Neuron (in vitro differentiated cells): ENCODE measurements around the gene OR14I1.
"Not testable (repeated sequence)": the region's sequence is repeated elsewhere in the genome, so short reads cannot be mapped to it uniquely, and the experiment has no call there.

Experiments
- H2AFZ ChIP-seq: one replicate; pipeline ENCODE4 v1.6.1; 2013; ENCODE audit warnings: low read depth, mild to moderate bottlenecking, inconsistent platforms, low read length, moderate library complexity
- H3K27me3 ChIP-seq: one replicate; pipeline ENCODE4 v1.6.1; 2013; ENCODE audit warnings: low read length; ENCODE audit not compliant: insufficient read depth
- H3K36me3 ChIP-seq: one replicate; pipeline ENCODE4 v1.6.1; 2013; ENCODE audit warnings: low read length; ENCODE audit not compliant: insufficient read depth
- H3K4me1 ChIP-seq: one replicate; pipeline ENCODE4 v1.6.1; 2013; ENCODE audit warnings: low read length; ENCODE audit not compliant: insufficient read depth
- H3K4me3 ChIP-seq: 2 replicates; pipeline ENCODE4 v1.5.1; 2013; ENCODE audit warnings: mild to moderate bottlenecking, low read length, moderate library complexity
- H3K9me3 ChIP-seq: one replicate; pipeline ENCODE4 v1.6.1; 2013; ENCODE audit warnings: low read length

The OR14I1 gene

GRCh38 chr1:248704606-248705005 is 2.0 kb upstream of the OR14I1 start:
- Histone ChIP-seq H3K27me3 (no peaks in the 10 kb centered on the region), H3K9me3 (no peaks in the 10 kb centered on the region), H3K4me3 (no peak overlapping the region), H2AFZ (no peak overlapping the region), H3K36me3 (no peaks in the 10 kb centered on the region), H3K4me1 (no peaks in the 10 kb centered on the region)

GRCh38 chr1:248703674-248704073 is 1.1 kb upstream of the OR14I1 start:
- no peak overlapping the region for H3K4me3 ChIP-seq
- no peaks in the 10 kb centered on the region for H3K4me1 ChIP-seq
- no peaks in the 10 kb centered on the region for H3K36me3 ChIP-seq
- H2AFZ ChIP-seq: no peak overlapping the region
- no peaks in the 10 kb centered on the region for H3K27me3 ChIP-seq
- no peaks in the 10 kb centered on the region for H3K9me3 ChIP-seq

- no peaks in the 10 kb centered on the region for H3K27me3 ChIP-seq
- no peaks in the 10 kb centered on the region for H3K4me1 ChIP-seq
- no peak overlapping the region for H3K4me3 ChIP-seq
- H3K9me3 ChIP-seq: no peaks in the 10 kb centered on the region
- H3K36me3 ChIP-seq: no peaks in the 10 kb centered on the region
- no peak overlapping the region for H2AFZ ChIP-seq
These were observed 3.5 kb downstream of the OR14I1 start for GRCh38 chr1:248699099-248699498.

- Histone ChIP-seq H3K9me3 (no peaks in the 10 kb centered on the region), H3K4me1 (no peaks in the 10 kb centered on the region), H3K4me3 (no peak overlapping the region), H2AFZ (no peak overlapping the region), H3K36me3 (no peaks in the 10 kb centered on the region), H3K27me3 (no peaks in the 10 kb centered on the region)
These were observed 4.7 kb downstream of the OR14I1 start for GRCh38 chr1:248697907-248698306.

- Histone ChIP-seq H3K9me3 (peaks cover 3% of the 10 kb centered on the region), H2AFZ (no peak overlapping the region), H3K4me3 (no peak overlapping the region), H3K36me3 (no peaks in the 10 kb centered on the region), H3K4me1 (no peaks in the 10 kb centered on the region), H3K27me3 (no peaks in the 10 kb centered on the region)
These were observed 5.8 kb downstream of the OR14I1 start for GRCh38 chr1:248696774-248697173.

GRCh38 chr1:248696261-248696660 is 6.3 kb downstream of the OR14I1 start:
- Histone ChIP-seq H3K4me3 (no peak overlapping the region), H3K36me3 (no peaks in the 10 kb centered on the region), H3K9me3 (peaks cover 3% of the 10 kb centered on the region), H2AFZ (no peak overlapping the region), H3K4me1 (no peaks in the 10 kb centered on the region), H3K27me3 (no peaks in the 10 kb centered on the region)

GRCh38 chr1:248695451-248696132 is 7.0 kb downstream of the OR14I1 start:
- no peak overlapping the region for H3K4me3 ChIP-seq
- H2AFZ ChIP-seq: no peak overlapping the region
- H3K36me3 ChIP-seq: no peaks in the 10 kb centered on the region
- peaks cover 3% of the 10 kb centered on the region for H3K9me3 ChIP-seq
- H3K27me3 ChIP-seq: no peaks in the 10 kb centered on the region
- H3K4me1 ChIP-seq: no peaks in the 10 kb centered on the region

- H2AFZ ChIP-seq: no peak overlapping the region
- H3K4me3 ChIP-seq: no peak overlapping the region
- no peaks in the 10 kb centered on the region for H3K27me3 ChIP-seq
- peaks cover 3% of the 10 kb centered on the region for H3K9me3 ChIP-seq
- H3K4me1 ChIP-seq: no peaks in the 10 kb centered on the region
- no peaks in the 10 kb centered on the region for H3K36me3 ChIP-seq
These were observed 10.9 kb downstream of the OR14I1 start for GRCh38 chr1:248691567-248692155.

GRCh38 chr1:248688527-248689298 is 13.9 kb downstream of the OR14I1 start:
- no peak overlapping the region for H3K4me3 ChIP-seq
- no peaks in the 10 kb centered on the region for H3K27me3 ChIP-seq
- H3K9me3 ChIP-seq: peaks cover 3% of the 10 kb centered on the region
- no peaks in the 10 kb centered on the region for H3K4me1 ChIP-seq
- H3K36me3 ChIP-seq: no peaks in the 10 kb centered on the region
- H2AFZ ChIP-seq: no peak overlapping the region

GRCh38 chr1:248686815-248687214 is 15.8 kb downstream of the OR14I1 start:
- Histone ChIP-seq H3K36me3 (no peaks in the 10 kb centered on the region), H3K27me3 (no peaks in the 10 kb centered on the region), H3K4me3 (no peak overlapping the region), H2AFZ (no peak overlapping the region), H3K4me1 (no peaks in the 10 kb centered on the region), H3K9me3 (no peaks in the 10 kb centered on the region)

GRCh38 chr1:248681651-248682050 is 20.9 kb downstream of the OR14I1 start:
- no peaks in the 10 kb centered on the region for H3K9me3 ChIP-seq
- no peaks in the 10 kb centered on the region for H3K27me3 ChIP-seq
- no peaks in the 10 kb centered on the region for H3K4me1 ChIP-seq
- no peak overlapping the region for H2AFZ ChIP-seq
- H3K36me3 ChIP-seq: no peaks in the 10 kb centered on the region
- H3K4me3 ChIP-seq: no peak overlapping the region

- H3K36me3 ChIP-seq: no peaks in the 10 kb centered on the region
- no peak overlapping the region for H3K4me3 ChIP-seq
- no peaks in the 10 kb centered on the region for H3K4me1 ChIP-seq
- H3K9me3 ChIP-seq: no peaks in the 10 kb centered on the region
- H3K27me3 ChIP-seq: no peaks in the 10 kb centered on the region
- H2AFZ ChIP-seq: no peak overlapping the region
These were observed 32.6 kb downstream of the OR14I1 start for GRCh38 chr1:248670003-248670402.

- H3K36me3 ChIP-seq, H2AFZ ChIP-seq, H3K4me1 ChIP-seq, H3K9me3 ChIP-seq, H3K27me3 ChIP-seq, H3K4me3 ChIP-seq: not testable (repeated sequence)
These were observed 38.9 kb downstream of the OR14I1 start for GRCh38 chr1:248663453-248664328.
